ENCODE results near the gene IFNGR2. TPM values are rescaled to one million over a fixed set of nuclear protein-coding genes. Genes with fewer than 3 reads are reported as not detected.

Gene IFNGR2
- total RNA-seq (36.5 and 50.7 TPM in 2 replicates), polyA plus RNA-seq (57.6 and 67.3 TPM in 2 replicates), polyA minus RNA-seq (ENCODE audit: low replicate concordance) (28.7 and 53.1 TPM in 2 replicates)
- 31.5 and 46.7 TPM in 2 replicates for polyA plus RNA-seq (2012)

GRCh38 chr21:33403128-33403785, at the start of gene IFNGR2:
IFNGR2 (plus strand) TSS chr21:33403413; CDS start chr21:33403544, 131 bp downstream.
- peak within 1 kb of the TSS; percentile 19 for H2AFZ ChIP-seq (ENCODE audit: low read length)
- peaks cover 34% of the 10 kb centered on the region for H3K79me2 ChIP-seq (ENCODE audit: control insufficient read depth, insufficient read depth, low read length)
- peak within 1 kb of the TSS; percentile 73 for H3K4me2 ChIP-seq (ENCODE audit: extremely low read depth, insufficient read depth, low read length)
- H3K4me1 ChIP-seq (ENCODE audit: control insufficient read depth, extremely low read depth, insufficient read depth, low read length): no peaks in the 10 kb centered on the region
- no peak for TF ChIP-seq CTCF (conservative IDR thresholded peaks at IDR 0.05 in 1 of 2, IDR thresholded peaks at IDR 0.05 in 1 of 2; ENCODE audit: low read depth in 1 of 2, low read length in 2 of 2)
- no peak for TF ChIP-seq EZH2 (IDR thresholded peaks at IDR 0.05; ENCODE audit: low read length, missing control alignments)
- H3K27ac ChIP-seq (ENCODE audit: insufficient read depth, low read length): peak within 1 kb of the TSS; percentile 81
- H3K9me3 ChIP-seq (ENCODE audit: control insufficient read depth, insufficient read depth, low read depth, low read length): no peaks in the 10 kb centered on the region
- no peaks in the 10 kb centered on the region for H4K20me1 ChIP-seq (ENCODE audit: control insufficient read depth, extremely low read depth, insufficient read depth, low read length)
- H3K4me3 ChIP-seq (replicated peaks in 1 of 4; ENCODE audit: control extremely low read depth in 1 of 4, insufficient read depth in 1 of 4, low read depth in 3 of 4, low read length in 4 of 4): peak within 1 kb of the TSS; percentile 67 to 92 (median 76)
- no peaks in the 10 kb centered on the region for H3K27me3 ChIP-seq (ENCODE audit: control insufficient read depth, insufficient read depth, low read length)
- no peak for DNase-seq (ENCODE audit: low read depth in 2 of 2)
- no peaks in the 10 kb centered on the region for H3K36me3 ChIP-seq (ENCODE audit: control insufficient read depth, insufficient read depth, low read length)
- peak within 1 kb of the TSS; percentile 83 for H3K9ac ChIP-seq (ENCODE audit: insufficient read depth, low read length)

- H3K79me2 ChIP-seq (ENCODE audit: control insufficient read depth, insufficient read depth, low read length): no peaks in the 10 kb centered on the region
- no peak overlapping the region for H3K4me2 ChIP-seq (ENCODE audit: extremely low read depth, insufficient read depth, low read length)
- no peaks in the 10 kb centered on the region for H4K20me1 ChIP-seq (ENCODE audit: control insufficient read depth, extremely low read depth, insufficient read depth, low read length)
- H3K9me3 ChIP-seq (ENCODE audit: control insufficient read depth, insufficient read depth, low read depth, low read length): no peaks in the 10 kb centered on the region
- H3K36me3 ChIP-seq (ENCODE audit: control insufficient read depth, insufficient read depth, low read length): peaks cover 2% of the 10 kb centered on the region
- no peak for TF ChIP-seq CTCF (conservative IDR thresholded peaks at IDR 0.05 in 1 of 2, IDR thresholded peaks at IDR 0.05 in 1 of 2; ENCODE audit: low read depth in 1 of 2, low read length in 2 of 2)
- TF ChIP-seq EZH2 (IDR thresholded peaks at IDR 0.05; ENCODE audit: low read length, missing control alignments): no peak
- H3K4me1 ChIP-seq (ENCODE audit: control insufficient read depth, extremely low read depth, insufficient read depth, low read length): no peaks in the 10 kb centered on the region
- no peak overlapping the region for H3K9ac ChIP-seq (ENCODE audit: insufficient read depth, low read length)
- DNase-seq (ENCODE audit: low read depth in 2 of 2): no peak
- no peak overlapping the region for H3K27ac ChIP-seq (ENCODE audit: insufficient read depth, low read length)
- H3K4me3 ChIP-seq (replicated peaks in 1 of 4; ENCODE audit: control extremely low read depth in 1 of 4, insufficient read depth in 1 of 4, low read depth in 3 of 4, low read length in 4 of 4): no peak overlapping the region
- no peaks in the 10 kb centered on the region for H3K27me3 ChIP-seq (ENCODE audit: control insufficient read depth, insufficient read depth, low read length)
- no peak overlapping the region for H2AFZ ChIP-seq (ENCODE audit: low read length)
These were observed 47.9 kb upstream of the IFNGR2 start for GRCh38 chr21:33355355-33355754.

GRCh38 chr21:33355996-33356395, 47.2 kb upstream of the IFNGR2 start:
- Histone ChIP-seq H3K4me3 (replicated peaks in 1 of 4; ENCODE audit: control extremely low read depth in 1 of 4, insufficient read depth in 1 of 4, low read depth in 3 of 4, low read length in 4 of 4) (no peak overlapping the region), H3K36me3 (ENCODE audit: control insufficient read depth, insufficient read depth, low read length) (peaks cover 2% of the 10 kb centered on the region), H3K9me3 (ENCODE audit: control insufficient read depth, insufficient read depth, low read depth, low read length) (no peaks in the 10 kb centered on the region), H3K4me1 (ENCODE audit: control insufficient read depth, extremely low read depth, insufficient read depth, low read length) (peaks cover 2% of the 10 kb centered on the region), H3K27me3 (ENCODE audit: control insufficient read depth, insufficient read depth, low read length) (no peaks in the 10 kb centered on the region), H3K27ac (ENCODE audit: insufficient read depth, low read length) (no peak overlapping the region), H3K4me2 (ENCODE audit: extremely low read depth, insufficient read depth, low read length) (no peak overlapping the region), H3K9ac (ENCODE audit: insufficient read depth, low read length) (no peak overlapping the region), H4K20me1 (ENCODE audit: control insufficient read depth, extremely low read depth, insufficient read depth, low read length) (no peaks in the 10 kb centered on the region), H3K79me2 (ENCODE audit: control insufficient read depth, insufficient read depth, low read length) (no peaks in the 10 kb centered on the region), H2AFZ (ENCODE audit: low read length) (no peak overlapping the region)
- no peak for DNase-seq (ENCODE audit: low read depth in 2 of 2)
- TF ChIP-seq EZH2 (IDR thresholded peaks at IDR 0.05; ENCODE audit: low read length, missing control alignments): no peak
- no peak for TF ChIP-seq CTCF (conservative IDR thresholded peaks at IDR 0.05 in 1 of 2, IDR thresholded peaks at IDR 0.05 in 1 of 2; ENCODE audit: low read depth in 1 of 2, low read length in 2 of 2)
